Measurements from ENCODE around the gene TBRG4. TPM values are rescaled to one million over a fixed set of nuclear protein-coding genes. Genes with fewer than 3 reads are reported as not detected.

The TBRG4 gene
- total and polyA plus RNA-seq, 2 donors from 2014 or later = 45.7 to 67.8 TPM

- Histone ChIP-seq H3K36me3 (ENCODE audit: control insufficient read depth in 2 of 3, insufficient read depth in 3 of 3, low read length in 3 of 3) (peaks cover 0 to 34% (median 24%) of the 10 kb centered on the region in 3 donors), H3K27ac (ENCODE audit: low read depth in 2 of 2, low read length in 2 of 2) (no peak overlapping the region)
- DNase-seq = no peak
These were observed 38.3 kb downstream of the TBRG4 start for GRCh38 chr7:45073031-45073785.

GRCh38 chr7:45072131-45073030 lies 39.1 kb downstream of the TBRG4 start:
- intact Hi-C loops (cut with DNase I) = no loop called here
- Histone ChIP-seq H3K36me3 (ENCODE audit: control insufficient read depth in 2 of 3, insufficient read depth in 3 of 3, low read length in 3 of 3) (peaks cover 0 to 40% (median 24%) of the 10 kb centered on the region in 3 donors), H3K27ac (ENCODE audit: low read depth in 2 of 2, low read length in 2 of 2) (no peak overlapping the region), H3K27me3 (ENCODE audit: control insufficient read depth, insufficient read depth, low read length) (no peaks in the 10 kb centered on the region), H3K9ac (ENCODE audit: low read length in 3 of 3) (no peak overlapping the region), H3K4me1 (ENCODE audit: control insufficient read depth in 2 of 3, insufficient read depth in 2 of 3, low read depth in 1 of 3, low read length in 3 of 3) (no peaks in the 10 kb centered on the region), H3K4me3 (ENCODE audit: low read length in 3 of 3) (no peak overlapping the region), H3K9me3 (ENCODE audit: control insufficient read depth in 2 of 3, insufficient read depth in 1 of 3, low read length in 3 of 3) (no peaks in the 10 kb centered on the region)
- no peak for TF ChIP-seq CTCF (IDR thresholded peaks at IDR 0.05; ENCODE audit: borderline replicate concordance, extremely low read depth, insufficient read depth)
- DNase-seq = no peak
- FAIRE-seq = no peak

More at GRCh38 chr7:45073031-45073785, 38.3 kb downstream of the TBRG4 start:
- TF ChIP-seq CTCF (IDR thresholded peaks at IDR 0.05; ENCODE audit: borderline replicate concordance, extremely low read depth, insufficient read depth) = no peak
- intact Hi-C loops (cut with DNase I) = no loop called here
- no peak overlapping the region for H3K9ac ChIP-seq (ENCODE audit: low read length in 3 of 3)
- H3K9me3 ChIP-seq (ENCODE audit: control insufficient read depth in 2 of 3, insufficient read depth in 1 of 3, low read length in 3 of 3) = no peaks in the 10 kb centered on the region
- no peak for FAIRE-seq
- no peak overlapping the region for H3K4me3 ChIP-seq (ENCODE audit: low read length in 3 of 3)
- H3K4me1 ChIP-seq (ENCODE audit: control insufficient read depth in 2 of 3, insufficient read depth in 2 of 3, low read depth in 1 of 3, low read length in 3 of 3) = no peaks in the 10 kb centered on the region
- no peaks in the 10 kb centered on the region for H3K27me3 ChIP-seq (ENCODE audit: control insufficient read depth, insufficient read depth, low read length)

GRCh38 chr7:45071528-45071927 lies 40.0 kb downstream of the TBRG4 start:
- intact Hi-C loops (cut with DNase I) = no loop called here
- DNase-seq = no peak
- Histone ChIP-seq H3K4me1 (ENCODE audit: control insufficient read depth in 2 of 3, insufficient read depth in 2 of 3, low read depth in 1 of 3, low read length in 3 of 3) (no peaks in the 10 kb centered on the region), H3K4me3 (ENCODE audit: low read length in 3 of 3) (no peak overlapping the region), H3K9ac (ENCODE audit: low read length in 3 of 3) (no peak overlapping the region), H3K36me3 (ENCODE audit: control insufficient read depth in 2 of 3, insufficient read depth in 3 of 3, low read length in 3 of 3) (peaks cover 0 to 38% (median 24%) of the 10 kb centered on the region in 3 donors), H3K27me3 (ENCODE audit: control insufficient read depth, insufficient read depth, low read length) (no peaks in the 10 kb centered on the region), H3K27ac (ENCODE audit: low read depth in 2 of 2, low read length in 2 of 2) (no peak overlapping the region), H3K9me3 (ENCODE audit: control insufficient read depth in 2 of 3, insufficient read depth in 1 of 3, low read length in 3 of 3) (no peaks in the 10 kb centered on the region)
- no peak for FAIRE-seq
- no peak for TF ChIP-seq CTCF (IDR thresholded peaks at IDR 0.05; ENCODE audit: borderline replicate concordance, extremely low read depth, insufficient read depth)
